Endothelial cell of umbilical vein (primary cell): Measurements from ENCODE around the gene SLAMF8. TPM values are rescaled to one million over a fixed set of nuclear protein-coding genes. Genes with fewer than 3 reads are reported as not detected.

Experiments used
- Bru-seq: library from RNA; stranded (reverse); fragments of 400-500 nt; gene quantifications from one replicate; lab custom pipeline; 2021; lab: Mats Ljungman, UMichigan
- BruChase-seq, 2 experiments: library from RNA; stranded (reverse); fragments of 400-500 nt; gene quantifications; one replicate each; lab custom pipeline; 2021; lab: Mats Ljungman, UMichigan
- BruUV-seq: library from RNA; stranded (reverse); fragments of 400-500 nt; replicated peaks from 2 replicates; lab custom pipeline; 2021; lab: Mats Ljungman, UMichigan
- CTCF ChIA-PET: fragments of 300-600, 350-600 bp; sonication (Branson Sonifier 250); formaldehyde crosslinking; loops from one replicate; lab custom pipeline; 2021; ENCODE audit warnings: antibody characterized with exemption, inconsistent platforms; lab: Charles Lee
- POLR2A ChIA-PET: fragments of 300-600, 350-600 bp; sonication (Branson Sonifier 250); formaldehyde crosslinking; loops from one replicate; lab custom pipeline; 2021; ENCODE audit warnings: antibody characterized with exemption, inconsistent platforms; lab: Charles Lee
- DNase-seq: peaks from one replicate; pipeline ENCODE4 v3.0.0-alpha.2; 2011; ENCODE audit warnings: low read depth, low spot score
- FAIRE-seq: peaks from 2 replicates; lab custom pipeline; 2011; peaks lifted over from hg19 to GRCh38; lab: Jason Lieb, UNC
- H2AFZ ChIP-seq: 2 replicates; pipeline ENCODE4 v1.6.0; 2012; ENCODE audit warnings: low read depth, low read length, control low read depth, inconsistent platforms
- H3K27ac ChIP-seq: 2 replicates; pipeline ENCODE4 v1.5.1; 2011; ENCODE audit warnings: low read depth, mild to moderate bottlenecking, control low read depth, low read length, moderate library complexity; ENCODE audit not compliant: insufficient read depth
- H3K27me3 ChIP-seq, 2 experiments: 2 replicates each; pipeline versions ENCODE4 v1.6.0 to v1.6.1; 2011; ENCODE audit warnings: low read length in 2 of 2, mixed read lengths in 1 of 2; ENCODE audit not compliant: control insufficient read depth in 2 of 2, insufficient read depth in 2 of 2
- H3K36me3 ChIP-seq, 2 experiments: 2 replicates in 1 of 2; 3 replicates in 1 of 2; pipeline ENCODE4 v1.5.1; 2011; ENCODE audit warnings: low read length in 2 of 2, mild to moderate bottlenecking in 1 of 2, moderate library complexity in 1 of 2; ENCODE audit not compliant: control insufficient read depth in 2 of 2, insufficient read depth in 2 of 2; ENCODE audit errors: extremely low read depth in 1 of 2
- H3K4me1 ChIP-seq: 3 replicates; pipeline ENCODE4 v1.5.1; 2011; ENCODE audit warnings: mild to moderate bottlenecking, low read length; ENCODE audit not compliant: control insufficient read depth, insufficient read depth; ENCODE audit errors: extremely low read depth
- H3K4me2 ChIP-seq: 2 replicates; pipeline ENCODE4 v1.6.1; 2011; ENCODE audit warnings: low read length, control low read depth, mixed read lengths; ENCODE audit not compliant: insufficient read depth
- H3K4me3 ChIP-seq, 3 experiments: fragments of 200-600 bp in 1 of 3; sonication (generic), shearing (Covaris generic) in 1 of 3; replicated peaks in 1 of 3; 2 replicates each; pipeline ENCODE4 v1.5.1; 2011 to 2016; ENCODE audit warnings: control low read depth in 3 of 3, low read length in 3 of 3, mild to moderate bottlenecking in 2 of 3, inconsistent platforms in 1 of 3, low read depth in 1 of 3, moderate library complexity in 1 of 3; ENCODE audit not compliant: insufficient read depth in 1 of 3
- H3K79me2 ChIP-seq: 2 replicates; pipeline ENCODE4 v1.6.0; 2012; ENCODE audit warnings: low read length, inconsistent platforms; ENCODE audit not compliant: control insufficient read depth, insufficient read depth
- H3K9ac ChIP-seq: replicated peaks from 2 replicates; pipeline ENCODE3; 2011; ENCODE audit warnings: low read length, control low read depth; ENCODE audit not compliant: insufficient read depth; ENCODE audit errors: extremely low read depth
- H3K9me1 ChIP-seq: replicated peaks from 3 replicates; pipeline ENCODE4 v1.6.0; 2011; ENCODE audit warnings: mild to moderate bottlenecking, low read length; ENCODE audit not compliant: control insufficient read depth, insufficient read depth; ENCODE audit errors: extremely low read depth
- H3K9me3 ChIP-seq: replicated peaks from 2 replicates; pipeline ENCODE4 v1.5.1; 2012; ENCODE audit warnings: low read length, inconsistent platforms; ENCODE audit not compliant: control insufficient read depth, insufficient read depth
- H4K20me1 ChIP-seq: replicated peaks from 2 replicates; pipeline ENCODE3; 2011; ENCODE audit warnings: mild to moderate bottlenecking, low read length; ENCODE audit not compliant: control insufficient read depth, insufficient read depth; ENCODE audit errors: extremely low read depth
- EZH2 ChIP-seq: IDR thresholded peaks from 2 replicates; pipeline ENCODE4 v1.6.1; 2012; ENCODE audit warnings: borderline replicate concordance, low read depth, mild to moderate bottlenecking, moderate library complexity, low read length, inconsistent platforms; ENCODE audit not compliant: severe bottlenecking
- FOS ChIP-seq: IDR thresholded peaks from 2 replicates; pipeline ENCODE4 v1.6.1; 2011; ENCODE audit warnings: mild to moderate bottlenecking, low read length, moderate library complexity, borderline replicate concordance; ENCODE audit not compliant: insufficient read depth
- GATA2 ChIP-seq: IDR thresholded peaks from 2 replicates; pipeline ENCODE4 v1.7.0; 2011; ENCODE audit warnings: low read depth, mild to moderate bottlenecking, moderate library complexity, mixed read lengths, low read length; ENCODE audit not compliant: insufficient read length, insufficient read depth
- JUN ChIP-seq: IDR thresholded peaks from 2 replicates; pipeline ENCODE4 v1.6.1; 2011; ENCODE audit warnings: borderline replicate concordance, low read depth; ENCODE audit not compliant: insufficient read length, insufficient read depth
- MYC ChIP-seq: IDR thresholded peaks from one replicate; pipeline ENCODE4 v1.6.1; 2011; ENCODE audit warnings: mild to moderate bottlenecking, low read depth, low read length
- POLR2A ChIP-seq: IDR thresholded peaks from 2 replicates; pipeline ENCODE4 v1.6.1; 2012; ENCODE audit warnings: low read depth, mild to moderate bottlenecking, control low read depth, low read length
- POLR2AphosphoS5 ChIP-seq: IDR thresholded peaks from 2 replicates; pipeline ENCODE4 v1.6.1; 2012; ENCODE audit warnings: low read depth, mild to moderate bottlenecking, control low read depth, low read length, moderate library complexity; ENCODE audit not compliant: insufficient read depth
- dilution Hi-C: fragments of 300-500 bp; cut with MboI; formaldehyde crosslinking; loops from one replicate; pipeline ENCODE4 v1.15.0; 2019; ENCODE audit warnings: low sequenced_read_pairs; ENCODE audit not compliant: extremely low pct_ligation_motif_present
- intact Hi-C: fragments of 100-400 bp; cut with micrococcal nuclease; formaldehyde crosslinking; loops from one replicate; pipeline ENCODE4 v1.10.0; 2022
- long read RNA-seq: library from polyadenylated mRNA; stranded (forward); transcript quantifications from one replicate; pipeline ENCODE4 v2.0.0, GENCODE V29; 2021
- polyA minus RNA-seq, 3 experiments: library from RNA; depleted of rRNA, polyadenylated mRNA; stranded (reverse); fragments of >200 nt; gene quantifications; 1 replicate in 1 of 3; 2 replicates in 2 of 3; pipeline ENCODE4 v1.2.3, GENCODE V29; 2011
- polyA plus RNA-seq, 4 experiments: library from polyadenylated mRNA; depleted of rRNA in 3 of 4; stranded (reverse) in 3 of 4; unstranded in 1 of 4; fragments of >200 nt; gene quantifications; 2 replicates each; pipeline versions ENCODE4 v1.2.1 to v1.2.3, GENCODE V29; 2011 to 2012; ENCODE audit warnings: missing spikeins in 1 of 4
- total RNA-seq: library from RNA; stranded (reverse); gene quantifications from 2 replicates; pipeline ENCODE4 v1.2.3, GENCODE V29; 2021
- TF ChIP-seq, protein P1 (sequence below): IDR thresholded peaks from 2 replicates; pipeline ENCODE4 v1.6.1; 2011; ENCODE audit not compliant: insufficient read depth, insufficient read length
- TF ChIP-seq, protein P2 (sequence below), 2 donors: IDR thresholded peaks; 1 replicate in 1 of 2; 2 replicates in 1 of 2; pipeline ENCODE4 v1.5.1; 2011; ENCODE audit warnings: low read length in 2 of 2, mild to moderate bottlenecking in 2 of 2, moderate library complexity in 2 of 2, control low read depth in 1 of 2, inconsistent platforms in 1 of 2, low read depth in 1 of 2; ENCODE audit not compliant: insufficient read depth in 1 of 2; ENCODE audit errors: extremely low read depth in 1 of 2

SLAMF8 gene
- total RNA-seq, result not detected in 2 replicates
- polyA plus RNA-seq, result not detected in 2 replicates
- not detected in 2 replicates for polyA plus RNA-seq (2011; cell fraction: cytosol; rRNA removed)
- not detected in 2 replicates for polyA plus RNA-seq (2011; cell fraction: nucleus; rRNA removed)
- not detected in 2 replicates for polyA plus RNA-seq (2012)
- not detected in 2 replicates for polyA minus RNA-seq
- polyA minus RNA-seq (2011; cell fraction: cytosol; rRNA and poly(A)+ RNA removed), result not detected
- polyA minus RNA-seq (2011; cell fraction: nucleus; rRNA and poly(A)+ RNA removed), result not detected in 2 replicates
- not detected for Bru-seq, nascent RNA
- not detected for BruChase-seq, experiment 1, labeled RNA remaining after a 6-hour chase
- not detected for BruChase-seq, experiment 2, labeled RNA remaining after a 2-hour chase
- long read RNA-seq, partial matches to known transcripts, result 0 of 2 reads
- long read RNA-seq, other reads (novel, unspliced or antisense), result 2 of 2 reads

DNA sequence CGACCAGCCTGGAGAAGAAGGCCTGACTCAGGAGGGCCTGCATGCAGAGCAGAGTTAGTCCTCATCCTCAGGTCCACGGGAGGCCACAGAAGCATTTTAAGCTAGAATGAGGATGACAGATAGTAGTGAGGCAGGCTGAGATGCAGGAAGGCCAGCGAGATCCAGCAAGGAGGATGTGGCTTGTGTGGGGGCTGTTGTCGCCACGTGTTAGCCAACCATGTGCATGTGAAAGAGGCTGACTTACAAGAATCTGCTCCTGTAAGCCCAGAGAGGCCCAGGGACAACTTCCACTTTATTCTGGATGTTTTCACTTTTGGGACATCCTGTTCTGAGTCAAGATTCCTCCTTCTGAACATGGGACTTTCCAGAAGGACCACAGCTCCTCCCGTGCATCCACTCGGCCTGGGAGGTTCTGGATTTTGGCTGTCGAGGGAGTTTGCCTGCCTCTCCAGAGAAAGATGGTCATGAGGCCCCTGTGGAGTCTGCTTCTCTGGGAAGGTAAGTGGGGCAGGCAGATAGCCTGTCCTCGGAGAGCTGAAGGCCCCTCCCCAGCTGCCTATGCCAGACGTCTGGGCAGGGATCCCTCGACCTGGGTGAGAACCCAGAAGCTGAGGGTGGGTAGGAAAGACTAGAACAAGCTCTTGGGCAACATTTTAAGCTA, at the start of gene SLAMF8:
TSS of gene SLAMF8 (plus strand) at position 433 of the 661 bp plus-strand sequence. CDS start at position 459, 26 bp downstream.
- no peak for DNase-seq
- no peak within 1 kb of the TSS for H3K4me2 ChIP-seq
- no peak within 1 kb of the TSS for H3K4me3 ChIP-seq
- dilution Hi-C loops, result no loop called here
- intact Hi-C loops, result no loop called here
- H4K20me1 ChIP-seq, result no peaks in the 10 kb centered on the region
- POLR2A ChIA-PET, result interaction anchor here (0.6 kb wide), 1 partner anchor 343 kb away, joined by 4 read pairs; no protein-coding TSS in a partner anchor
- FAIRE-seq, result no peak
- TF ChIP-seq JUN (no peak), EZH2 (no peak), FOS (no peak), GATA2 (no peak), POLR2AphosphoS5 (no peak), MYC (no peak), POLR2A (no peak)
- TF ChIP-seq, protein P1, sequence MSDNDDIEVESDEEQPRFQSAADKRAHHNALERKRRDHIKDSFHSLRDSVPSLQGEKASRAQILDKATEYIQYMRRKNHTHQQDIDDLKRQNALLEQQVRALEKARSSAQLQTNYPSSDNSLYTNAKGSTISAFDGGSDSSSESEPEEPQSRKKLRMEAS, result no peak
- TF ChIP-seq, protein P2, sequence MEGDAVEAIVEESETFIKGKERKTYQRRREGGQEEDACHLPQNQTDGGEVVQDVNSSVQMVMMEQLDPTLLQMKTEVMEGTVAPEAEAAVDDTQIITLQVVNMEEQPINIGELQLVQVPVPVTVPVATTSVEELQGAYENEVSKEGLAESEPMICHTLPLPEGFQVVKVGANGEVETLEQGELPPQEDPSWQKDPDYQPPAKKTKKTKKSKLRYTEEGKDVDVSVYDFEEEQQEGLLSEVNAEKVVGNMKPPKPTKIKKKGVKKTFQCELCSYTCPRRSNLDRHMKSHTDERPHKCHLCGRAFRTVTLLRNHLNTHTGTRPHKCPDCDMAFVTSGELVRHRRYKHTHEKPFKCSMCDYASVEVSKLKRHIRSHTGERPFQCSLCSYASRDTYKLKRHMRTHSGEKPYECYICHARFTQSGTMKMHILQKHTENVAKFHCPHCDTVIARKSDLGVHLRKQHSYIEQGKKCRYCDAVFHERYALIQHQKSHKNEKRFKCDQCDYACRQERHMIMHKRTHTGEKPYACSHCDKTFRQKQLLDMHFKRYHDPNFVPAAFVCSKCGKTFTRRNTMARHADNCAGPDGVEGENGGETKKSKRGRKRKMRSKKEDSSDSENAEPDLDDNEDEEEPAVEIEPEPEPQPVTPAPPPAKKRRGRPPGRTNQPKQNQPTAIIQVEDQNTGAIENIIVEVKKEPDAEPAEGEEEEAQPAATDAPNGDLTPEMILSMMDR (IDR thresholded peaks at IDR 0.05; ENCODE audit: extremely low read depth in 1 of 2, insufficient read depth in 1 of 2, low read depth in 1 of 2, low read length in 2 of 2), result no peak
- H3K27me3 ChIP-seq, result peaks cover 13 to 16% of the 10 kb centered on the region in 2 experiments
- H3K4me1 ChIP-seq, result no peaks in the 10 kb centered on the region
- no TSS peak for BruUV-seq
- no peak within 1 kb of the TSS for H2AFZ ChIP-seq
- H3K9ac ChIP-seq, result no peak within 1 kb of the TSS
- no peak within 1 kb of the TSS for H3K27ac ChIP-seq
- no peaks in the 10 kb centered on the region for H3K9me3 ChIP-seq
- H3K36me3 ChIP-seq, result no peaks in the 10 kb centered on the region
- CTCF ChIA-PET, result interaction anchor here (0.6 to 9.0 kb wide), 4 partner anchors 27 to 181 kb away, joined by 3 to 71 read pairs (median 4); partner anchors contain the start of gene DUSP23
- no peaks in the 10 kb centered on the region for H3K9me1 ChIP-seq
- no peaks in the 10 kb centered on the region for H3K79me2 ChIP-seq
